ENCODE measurements around the gene FCN3. TPM values are rescaled to one million over a fixed set of nuclear protein-coding genes. Genes with fewer than 3 reads are reported as not detected.

FCN3 gene
- total and polyA plus RNA-seq, 10 of the 15 experiments (the other 5 are each of a cell fraction or from before 2014, with no cell fraction given) = 0.28 TPM; not detected in 9

- no TSS peak for BruUV-seq (replicated peaks)
- DNase-seq (ENCODE audit: low read depth, low spot score) (no peak), FAIRE-seq (no peak), ATAC-seq (no peak; the same call in 2 of the 3 replicates)
- SMC1A ChIA-PET (ENCODE audit: uncharacterized antibody, unreplicated experiment) = no interaction called here
- peaks cover 0 to 2% of the 10 kb centered on the region in 2 experiments; a peak in 2 of 4 replicates for H3K27me3 ChIP-seq (replicated peaks in 1 of 2; ENCODE audit: control insufficient read depth in 2 of 2, insufficient read depth in 2 of 2, low read length in 1 of 2)
- H3K36me3 ChIP-seq (ENCODE audit: control insufficient read depth in 2 of 2, insufficient read depth in 2 of 2, low read length in 1 of 2) = no peaks in the 10 kb centered on the region
- no peaks in the 10 kb centered on the region for H3K9me3 ChIP-seq (replicated peaks; ENCODE audit: control insufficient read depth, insufficient read depth, low read length)
- H3K79me2 ChIP-seq (ENCODE audit: control insufficient read depth, insufficient read depth, low read length) = no peaks in the 10 kb centered on the region
- H3K4me3 ChIP-seq = no peak overlapping the region
- no peak overlapping the region for H3K9ac ChIP-seq (ENCODE audit: control insufficient read depth, insufficient read depth, low read length)
- H3K4me1 ChIP-seq (ENCODE audit: control insufficient read depth, insufficient read depth, low read length) = no peaks in the 10 kb centered on the region; the same call in 1 of the 2 replicates
- RAD21 ChIA-PET (ENCODE audit: unreplicated experiment) = interaction anchor here (1.2 to 1.5 kb wide), 3 partner anchors 17 to 40 kb away, joined by 3 to 5 read pairs (median 3); partner anchors contain the start of gene SYTL1
- intact Hi-C loops (cut with micrococcal nuclease; ENCODE audit: unreplicated experiment) = no loop called here
- CTCF ChIA-PET = interaction anchor here (0.6 to 1.8 kb wide), 10 partner anchors 13 to 86 kb away, joined by 3 to 9 read pairs (median 4); partner anchors contain the start of gene MAP3K6
- no peak overlapping the region for H3K27ac ChIP-seq (ENCODE audit: control insufficient read depth, insufficient read depth)
- in situ Hi-C loops (cut with MboI) = no loop called here
- no peaks in the 10 kb centered on the region for H4K20me1 ChIP-seq (ENCODE audit: control insufficient read depth, insufficient read depth)
- no peak overlapping the region for H2AFZ ChIP-seq (ENCODE audit: control insufficient read depth, low read depth, low read length)
- no peak overlapping the region for H3K4me2 ChIP-seq (ENCODE audit: control insufficient read depth, insufficient read depth)
- TF ChIP-seq YBX1 (IDR thresholded peaks at IDR 0.05) (no peak), BCL3 (IDR thresholded peaks at IDR 0.05; ENCODE audit: borderline replicate concordance, insufficient read depth, low read depth, low read length, poor library complexity, severe bottlenecking) (no peak), ATF7 (IDR thresholded peaks at IDR 0.05; ENCODE audit: low read depth) (no peak)
- POLR2A ChIA-PET = no interaction called here
- WGBS (ENCODE audit: insufficient coverage, insufficient replicate concordance, low lambda C conversion rate, missing lambda C conversion rate) = 54% methylated on average over 18 of the region's 18 CpGs
Observed at GRCh38 chr1:27381969-27382762, 7.5 kb upstream of the FCN3 start.

Data from GM12878 (cell line).